GM20431 (cell line): ENCODE measurements around the gene MATN4.

ENCODE experiments used
- in situ Hi-C: fragments of 300-500 bp; cut with MseI, MboI; formaldehyde crosslinking; loops from one replicate; pipeline ENCODE4 v1.15.0; 2020; ENCODE audit warnings: low sequenced_read_pairs; ENCODE audit not compliant: unreplicated experiment

MATN4 gene

DNA sequence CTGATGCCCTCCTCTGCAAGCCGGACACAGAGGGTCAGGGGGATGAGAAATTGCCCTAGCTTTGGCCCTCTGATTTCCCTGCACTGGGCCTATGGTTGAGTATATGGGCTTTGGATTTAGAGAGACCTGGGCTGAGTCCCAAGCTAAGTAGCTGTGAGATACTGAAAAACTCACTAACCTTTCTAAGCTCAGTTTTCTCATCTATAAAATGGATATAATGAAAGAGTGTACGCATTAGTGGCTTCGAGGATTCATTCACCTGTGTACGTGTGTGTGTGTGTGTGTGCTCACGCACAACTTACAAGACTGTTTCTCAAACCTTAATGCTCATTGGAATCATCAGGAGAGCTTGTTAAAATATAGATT lies 14.1 kb downstream of the MATN4 start:
- in situ Hi-C loops, result loop anchor here (25.0 kb wide), 1 partner anchor 182 kb away; the partner anchor contains the start of genes KCNS1, WFDC12 and WFDC5

DNA sequence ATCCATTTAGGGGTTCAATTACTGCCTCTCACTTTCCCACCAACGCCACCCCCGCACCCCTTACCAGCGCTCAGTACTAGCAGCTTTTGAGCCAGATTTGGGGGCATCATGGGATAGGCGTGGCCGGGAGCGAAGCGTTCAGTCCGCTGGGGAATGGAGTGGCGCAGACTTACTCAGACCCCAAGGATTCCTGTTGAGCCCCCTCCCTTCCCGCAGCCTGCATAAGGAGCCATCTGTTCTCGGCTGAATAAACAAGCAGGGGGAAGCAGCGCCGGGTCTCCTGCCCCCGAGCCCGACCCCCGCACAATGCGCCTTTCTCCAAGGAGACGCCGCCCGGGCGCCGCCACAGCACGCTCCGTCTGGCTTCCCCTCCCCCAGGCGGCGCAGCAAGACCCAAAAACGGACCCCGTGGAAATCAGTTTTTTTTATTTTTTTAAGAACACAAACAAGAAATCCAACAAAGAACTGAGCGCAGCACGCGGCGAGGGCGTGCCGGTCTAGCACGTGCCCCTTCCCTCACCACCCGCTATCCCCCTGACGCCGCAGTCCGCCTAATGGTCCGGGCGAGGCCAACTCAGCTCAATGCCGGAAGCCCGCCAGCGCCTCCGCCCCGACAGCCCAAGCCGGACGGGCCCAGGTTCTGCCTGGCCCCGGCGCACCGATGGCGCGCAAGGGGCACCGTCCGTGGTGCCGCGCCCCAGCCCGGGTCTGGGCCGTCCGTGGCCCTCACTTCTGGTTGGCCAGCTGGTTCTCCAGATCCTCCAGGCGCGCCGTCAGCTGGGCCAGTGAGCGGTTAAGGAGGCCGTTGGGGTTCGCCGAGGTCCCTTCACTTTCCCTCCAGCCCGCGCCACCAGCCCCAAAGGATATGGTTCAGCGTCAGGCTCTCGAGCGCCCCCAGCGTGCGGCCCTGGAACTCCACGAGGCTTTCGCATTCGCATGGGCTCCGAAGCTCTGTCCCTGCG lies 14.8 kb downstream of the MATN4 start:
- in situ Hi-C loops, result loop anchor here (25.0 kb wide), 1 partner anchor 181 kb away; the partner anchor contains the start of genes KCNS1, WFDC12 and WFDC5

DNA sequence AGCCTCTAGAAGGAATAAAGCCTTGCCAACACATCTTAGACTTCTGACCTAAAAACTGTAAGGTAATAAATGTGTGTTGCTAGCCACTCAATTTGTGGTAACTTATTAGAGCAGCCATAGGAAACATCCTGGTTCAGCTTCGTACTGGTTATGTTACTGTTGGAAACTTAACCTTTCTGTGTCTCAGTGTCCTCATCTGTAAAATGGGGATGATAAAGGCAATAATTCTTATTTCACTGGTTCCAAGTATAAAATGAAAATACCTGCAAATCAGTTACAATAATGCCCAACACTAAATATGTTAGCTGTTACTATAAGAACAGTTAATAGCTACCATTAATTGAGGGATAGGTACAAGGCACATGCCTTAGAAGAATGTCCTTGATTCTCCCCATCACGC lies 15.8 kb downstream of the MATN4 start:
- in situ Hi-C loops, result loop anchor here (25.0 kb wide), 1 partner anchor 180 kb away; the partner anchor contains the start of genes KCNS1, WFDC12 and WFDC5

DNA sequence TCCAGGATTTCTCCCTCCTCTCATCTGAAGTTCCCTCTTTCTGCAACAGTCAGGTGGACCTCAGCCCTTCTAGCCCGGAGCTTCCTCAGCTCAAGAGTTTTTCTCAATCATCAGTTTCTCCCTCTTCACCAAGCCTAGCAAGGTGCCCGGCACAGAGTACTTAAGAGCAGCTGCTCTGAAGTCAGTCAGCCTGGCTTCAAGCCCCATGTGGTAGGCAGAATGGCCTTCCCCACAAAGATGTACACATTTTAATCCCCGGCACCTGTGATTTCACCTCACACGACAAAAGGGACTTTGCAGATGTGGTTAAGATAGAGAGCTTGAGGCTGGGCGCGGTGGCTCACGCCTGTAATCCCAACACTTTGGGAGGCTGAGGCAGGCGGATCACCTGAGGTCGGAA lies 16.6 kb downstream of the MATN4 start:
- in situ Hi-C loops, result loop anchor here (25.0 kb wide), 1 partner anchor 179 kb away; the partner anchor contains the start of genes KCNS1, WFDC12 and WFDC5

DNA sequence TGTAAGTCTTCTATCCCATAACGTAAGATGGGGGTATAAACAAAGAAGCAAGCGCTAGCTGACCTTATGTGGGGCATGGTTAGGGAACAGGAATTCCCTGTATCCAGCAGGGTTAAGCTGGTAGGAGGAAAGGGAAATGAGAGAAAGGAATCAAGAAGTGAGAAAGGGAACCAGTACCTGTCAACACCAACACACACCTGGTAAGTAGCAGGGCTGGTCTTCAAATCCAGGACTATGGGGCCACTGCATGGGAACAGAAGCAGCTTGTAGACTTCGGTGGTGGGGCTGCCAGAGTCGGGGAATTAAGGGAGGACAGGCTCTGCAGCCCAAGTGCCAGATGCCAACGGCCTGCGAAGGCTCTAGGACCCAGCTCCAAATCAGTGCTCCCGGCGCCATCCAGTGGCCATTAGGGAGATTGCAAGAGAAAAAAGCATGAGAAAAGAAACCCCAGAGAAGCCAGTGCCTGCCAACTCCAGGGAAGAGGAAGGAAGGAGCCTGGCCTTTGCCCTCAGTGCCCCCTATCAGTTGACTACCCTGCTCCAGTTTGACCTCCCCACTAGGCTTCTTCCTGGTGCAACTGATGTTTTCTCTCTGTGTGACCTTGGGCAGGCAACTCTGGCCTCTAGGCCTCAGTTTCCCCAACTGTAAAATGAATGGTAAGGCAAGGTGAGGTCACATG lies 17.3 kb downstream of the MATN4 start:
- in situ Hi-C loops, result loop anchor here (25.0 kb wide), 1 partner anchor 179 kb away; the partner anchor contains the start of genes KCNS1, WFDC12 and WFDC5

DNA sequence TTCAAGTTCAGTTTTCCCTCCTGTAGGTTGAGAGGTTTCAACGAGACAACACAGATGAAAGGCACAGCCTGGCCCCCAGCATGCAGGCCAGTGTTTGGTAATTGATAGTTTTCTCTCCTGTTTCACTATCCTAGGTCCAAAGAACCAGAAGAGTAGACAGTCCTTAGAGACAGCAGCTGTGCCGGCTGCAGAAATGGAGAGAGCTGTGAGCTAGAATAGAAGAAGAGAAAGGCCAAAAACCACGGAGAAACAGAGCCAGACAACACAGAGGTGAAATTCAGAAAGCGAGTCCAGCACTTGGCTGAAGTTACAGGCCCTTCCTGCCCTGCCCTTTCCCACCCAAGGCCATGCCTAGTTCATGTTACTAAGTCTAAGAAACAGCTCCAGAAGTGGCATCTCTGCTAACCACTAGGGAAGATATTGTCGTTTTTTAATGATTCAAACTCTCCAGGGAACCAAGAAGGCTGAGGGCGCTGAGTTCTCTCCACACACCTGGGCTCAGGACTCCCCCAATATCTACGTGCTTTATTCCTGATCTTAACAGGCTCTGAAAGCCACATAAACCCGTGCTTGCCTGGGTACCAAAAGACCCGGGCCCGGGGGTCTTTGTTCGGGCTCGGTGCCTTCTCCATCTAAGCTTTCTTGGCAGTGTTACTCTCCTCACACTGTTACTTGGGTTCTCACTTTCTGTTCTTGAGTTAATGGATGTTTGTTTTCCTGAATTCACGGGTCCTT lies 18.0 kb downstream of the MATN4 start:
- in situ Hi-C loops, result loop anchor here (25.0 kb wide), 1 partner anchor 178 kb away; the partner anchor contains the start of genes KCNS1, WFDC12 and WFDC5

DNA sequence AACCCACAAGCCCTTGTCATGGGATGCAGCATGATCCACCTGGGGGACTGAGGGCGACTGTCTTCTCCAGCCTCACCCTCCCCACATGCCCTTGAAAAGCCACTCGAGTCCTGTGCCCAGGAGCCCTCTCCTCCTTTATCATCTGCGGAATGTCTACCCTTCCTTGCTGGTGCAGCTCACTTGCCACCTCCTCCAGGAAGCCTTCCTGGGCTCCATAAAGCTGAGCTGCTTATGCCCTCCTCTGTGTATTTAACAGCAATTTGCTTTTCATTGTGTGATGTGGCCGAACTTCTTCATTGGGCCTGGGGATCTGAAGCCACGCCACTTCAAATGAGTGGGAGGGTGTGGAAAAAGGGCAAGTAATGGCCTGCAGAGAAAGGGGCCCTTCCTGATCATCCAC lies 19.2 kb downstream of the MATN4 start:
- in situ Hi-C loops, result loop anchor here (25.0 kb wide), 1 partner anchor 177 kb away; the partner anchor contains the start of genes KCNS1, WFDC12 and WFDC5

DNA sequence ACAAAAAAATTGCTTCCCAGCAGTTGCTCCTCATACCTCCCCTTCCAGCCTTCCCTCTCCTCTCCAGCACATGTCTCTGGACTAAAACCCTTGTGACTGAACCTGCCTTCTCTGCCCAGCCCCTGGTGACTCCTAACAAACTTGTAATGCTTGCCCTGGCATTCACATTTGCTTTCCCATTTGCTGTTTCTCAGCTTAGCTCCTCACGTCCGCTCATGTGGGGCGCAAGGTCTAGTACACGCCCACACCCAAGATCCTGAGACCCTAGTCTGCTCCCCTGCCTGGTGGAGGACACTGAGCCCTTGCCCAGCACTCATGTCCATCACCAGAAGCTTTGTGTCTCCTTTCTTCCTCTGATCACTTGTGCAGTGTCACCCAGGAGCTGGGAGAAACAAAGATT lies 19.7 kb downstream of the MATN4 start:
- in situ Hi-C loops, result loop anchor here (25.0 kb wide), 1 partner anchor 176 kb away; the partner anchor contains the start of genes KCNS1, WFDC12 and WFDC5

DNA sequence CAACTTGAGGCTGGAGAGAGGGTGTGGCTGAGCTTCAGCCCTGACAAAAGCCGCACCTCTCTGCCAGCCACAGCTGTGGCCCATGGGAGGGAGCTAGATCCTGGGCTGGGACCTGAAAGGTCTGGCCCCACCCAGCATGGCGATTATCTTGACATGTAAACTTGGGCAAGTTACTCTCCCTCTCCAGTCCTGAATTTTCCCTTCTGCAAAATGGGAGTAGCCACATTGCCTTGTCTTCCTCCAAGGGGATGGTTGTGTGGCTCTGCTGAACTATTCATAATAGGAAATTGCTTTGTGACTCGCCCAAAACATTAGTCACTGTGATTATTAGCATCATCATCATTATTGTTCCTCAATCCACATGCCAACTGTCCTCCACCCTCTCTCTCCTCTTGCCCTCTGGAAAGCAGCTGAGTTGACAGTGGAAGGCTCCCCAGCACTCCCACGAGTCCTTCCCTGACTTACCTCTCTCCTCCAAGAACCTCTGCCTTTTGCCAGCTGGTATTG lies 24.5 kb downstream of the MATN4 start:
- in situ Hi-C loops, result loop anchor here (25.0 kb wide), 1 partner anchor 171 kb away; the partner anchor contains the start of genes KCNS1, WFDC12 and WFDC5

DNA sequence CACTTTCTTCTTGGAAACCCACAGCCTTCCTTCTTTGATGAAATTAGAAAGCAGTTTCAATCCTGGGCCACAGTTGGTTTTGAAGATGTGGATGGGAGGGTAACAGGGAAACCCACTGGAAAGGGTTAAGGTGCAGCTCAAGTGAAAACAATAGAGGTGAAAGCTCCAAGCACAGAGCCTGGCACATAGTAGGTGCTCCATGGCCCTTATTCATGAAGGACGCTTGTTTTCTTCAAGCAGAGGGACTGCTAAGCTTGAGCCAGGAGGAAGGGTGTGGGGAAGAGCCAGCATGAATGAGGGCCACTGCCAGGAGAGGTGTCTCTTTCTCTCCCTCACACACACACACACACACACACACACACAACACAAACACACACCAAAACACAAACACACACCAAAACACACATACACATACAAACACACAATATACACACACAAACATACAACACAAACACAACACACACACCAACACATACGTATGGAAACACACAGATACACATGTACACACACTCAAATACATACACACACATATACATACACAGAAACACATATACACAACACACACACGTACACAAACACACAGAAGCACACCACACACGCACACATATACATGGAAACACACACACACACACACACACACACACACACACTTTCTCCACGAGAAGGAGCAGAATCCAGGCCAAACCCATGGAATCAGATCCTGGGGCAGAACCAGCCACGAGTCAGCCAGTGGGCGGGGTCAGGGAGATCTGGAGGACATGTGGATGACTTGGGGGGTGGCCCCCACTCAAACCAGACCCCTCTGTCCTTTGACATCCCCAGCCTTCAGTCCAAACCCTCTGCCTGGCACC lies 25.2 kb downstream of the MATN4 start:
- in situ Hi-C loops, result loop anchor here (25.0 kb wide), 1 partner anchor 171 kb away; the partner anchor contains the start of genes KCNS1, WFDC12 and WFDC5

DNA sequence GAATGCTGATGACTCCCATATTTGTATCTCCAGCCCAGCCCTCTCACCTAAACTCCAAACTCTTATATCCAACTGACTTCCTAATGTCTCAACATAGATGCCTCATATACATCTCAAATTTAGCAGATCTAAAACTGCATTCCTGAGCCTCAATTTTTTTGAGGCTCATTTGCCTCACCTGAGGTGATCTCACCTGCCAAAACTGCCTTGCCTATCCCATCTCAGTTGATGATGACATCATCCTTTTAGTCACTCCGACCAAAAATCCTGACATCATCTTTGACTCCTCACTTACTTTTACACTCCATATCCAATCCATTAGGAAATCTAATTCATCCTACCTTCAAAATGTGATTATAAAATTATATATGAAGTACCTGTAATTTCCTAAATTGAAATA lies 28.1 kb downstream of the MATN4 start:
- in situ Hi-C loops, result loop anchor here (25.0 kb wide), 1 partner anchor 168 kb away; the partner anchor contains the start of genes KCNS1, WFDC12 and WFDC5

DNA sequence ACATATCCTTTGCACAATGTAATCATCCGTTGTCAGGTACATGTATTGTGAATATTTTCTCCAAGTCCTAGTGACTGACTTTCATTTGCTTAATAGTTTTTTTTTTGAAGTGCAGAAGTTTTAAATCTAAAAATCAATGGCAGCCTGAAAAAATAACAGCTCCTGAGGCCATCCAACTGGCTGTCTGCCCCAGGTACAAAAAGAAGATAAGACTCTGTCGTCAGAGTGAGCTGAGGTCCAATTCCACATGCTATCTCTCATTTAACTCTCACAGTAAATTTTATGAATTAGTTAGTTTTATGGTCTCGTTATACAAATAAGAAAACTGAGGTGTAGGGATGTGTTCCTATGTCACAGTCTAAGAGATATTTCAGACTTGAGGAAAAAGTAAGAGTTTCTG lies 32.8 kb downstream of the MATN4 start:
- in situ Hi-C loops, result loop anchor here (25.0 kb wide), 1 partner anchor 163 kb away; the partner anchor contains the start of genes KCNS1, WFDC12 and WFDC5

DNA sequence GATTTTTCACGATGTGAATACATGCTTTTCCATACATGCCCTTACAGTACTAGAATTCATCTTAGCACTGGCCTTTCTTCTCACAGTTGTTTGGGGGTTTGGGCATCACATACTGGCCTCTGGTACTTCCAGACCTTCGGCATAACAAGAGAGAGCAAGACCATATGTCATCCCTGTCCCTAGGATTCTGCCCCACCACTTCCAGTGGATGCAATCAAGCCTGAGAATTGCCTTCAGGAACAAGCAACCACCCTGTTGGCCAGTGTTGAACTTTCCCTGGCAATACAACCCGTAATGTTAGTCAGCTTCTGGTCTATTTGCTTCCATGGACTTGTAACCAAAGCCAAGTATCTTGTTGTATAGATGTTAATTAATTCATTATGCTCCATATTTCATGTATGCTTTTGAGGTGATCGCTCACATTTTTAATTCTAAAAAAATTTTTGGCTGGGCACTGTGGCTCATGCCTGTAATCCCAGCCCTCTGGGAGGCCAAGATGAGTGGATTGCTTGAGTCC lies 38.3 kb downstream of the MATN4 start:
- in situ Hi-C loops, result no loop called here

DNA sequence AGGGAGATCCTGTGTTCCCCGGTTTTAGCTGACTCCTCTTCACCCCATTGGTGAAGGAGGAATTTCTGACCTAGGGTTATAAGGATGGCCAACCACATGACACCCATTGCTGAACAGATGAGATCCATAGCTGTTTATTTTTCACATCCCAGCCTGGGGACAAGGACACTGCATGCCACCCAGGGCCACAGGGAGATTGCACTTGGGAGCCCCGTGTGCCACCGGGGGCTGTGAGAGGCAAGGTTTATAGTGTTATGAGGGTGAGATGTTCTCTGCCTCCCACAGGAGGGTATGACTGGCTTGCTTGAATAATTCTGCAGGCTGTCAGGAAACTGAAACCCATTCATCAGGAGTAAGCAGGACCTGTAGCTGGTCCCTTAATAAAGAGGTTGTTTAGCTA lies 39.0 kb downstream of the MATN4 start:
- in situ Hi-C loops, result no loop called here

DNA sequence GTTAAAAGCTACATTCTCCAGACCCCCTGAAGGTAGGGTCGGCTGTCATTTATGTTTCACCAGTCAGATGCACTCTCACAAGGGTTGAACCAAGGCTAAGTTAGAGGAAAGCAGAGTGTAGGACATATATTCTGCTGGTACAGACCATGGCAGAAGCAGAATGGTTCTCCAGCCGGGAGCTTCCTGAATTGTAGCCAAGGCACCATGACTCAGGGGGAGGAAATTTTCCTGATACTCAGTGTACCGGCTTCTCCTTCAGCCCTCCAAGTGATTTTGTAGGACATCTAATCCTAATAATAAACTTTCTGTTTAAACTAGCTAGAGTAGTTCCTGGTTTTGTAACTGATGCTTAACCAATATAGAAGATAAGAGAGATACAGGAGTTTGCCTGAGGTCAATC lies 39.6 kb downstream of the MATN4 start:
- in situ Hi-C loops, result no loop called here

DNA sequence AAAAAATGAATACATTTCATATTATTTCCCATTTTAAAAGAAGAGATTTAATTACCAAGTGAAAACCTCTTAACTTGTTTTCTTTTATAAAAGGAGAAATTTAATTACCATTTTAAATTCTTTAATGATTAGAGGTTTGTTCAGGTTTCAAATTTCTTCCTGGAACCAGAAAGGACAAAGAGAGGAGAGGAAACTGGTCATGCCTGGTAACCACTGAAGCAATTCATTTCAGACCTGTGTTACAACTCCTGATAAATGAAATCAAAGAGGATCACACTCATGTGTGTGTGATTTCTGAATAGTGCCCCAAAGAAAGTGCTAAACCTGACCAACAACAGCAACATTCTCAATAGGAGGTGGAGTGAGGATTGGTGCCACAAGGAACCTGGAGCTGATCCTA lies 41.1 kb downstream of the MATN4 start:
- in situ Hi-C loops, result no loop called here

DNA sequence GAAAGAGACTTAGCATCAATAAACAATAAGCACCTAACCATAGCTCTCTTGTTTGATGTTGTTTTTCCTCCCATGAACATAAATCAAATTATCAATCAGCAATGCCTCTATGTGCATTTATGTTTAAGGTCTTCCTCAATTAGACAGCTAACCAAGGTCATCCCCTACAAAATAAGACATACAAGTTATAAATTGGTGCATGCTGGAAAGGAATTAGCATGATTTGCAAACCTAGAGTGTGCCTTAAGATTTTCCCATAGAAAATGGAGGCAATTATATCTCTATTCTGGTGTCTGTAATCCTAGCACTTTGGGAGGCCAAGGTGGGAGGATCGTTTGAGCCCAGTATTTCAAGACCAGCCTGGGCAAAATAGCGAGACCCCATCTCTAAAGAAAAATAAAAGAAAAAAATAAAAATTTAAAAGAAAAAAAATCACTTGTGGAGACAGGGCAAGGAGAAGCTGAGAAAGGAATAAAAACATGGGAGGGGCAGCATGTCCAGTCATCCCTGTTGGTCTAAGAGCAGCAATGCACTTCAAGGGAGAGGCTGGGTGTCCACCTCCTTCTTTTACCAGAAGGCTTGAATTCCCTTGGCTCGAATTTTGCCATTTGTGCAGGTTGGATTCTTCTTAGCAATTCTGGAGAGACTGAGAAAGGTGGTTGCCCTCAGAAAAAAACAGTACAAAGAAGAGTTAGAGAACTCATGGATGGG lies 44.4 kb downstream of the MATN4 start:
- in situ Hi-C loops, result no loop called here

DNA sequence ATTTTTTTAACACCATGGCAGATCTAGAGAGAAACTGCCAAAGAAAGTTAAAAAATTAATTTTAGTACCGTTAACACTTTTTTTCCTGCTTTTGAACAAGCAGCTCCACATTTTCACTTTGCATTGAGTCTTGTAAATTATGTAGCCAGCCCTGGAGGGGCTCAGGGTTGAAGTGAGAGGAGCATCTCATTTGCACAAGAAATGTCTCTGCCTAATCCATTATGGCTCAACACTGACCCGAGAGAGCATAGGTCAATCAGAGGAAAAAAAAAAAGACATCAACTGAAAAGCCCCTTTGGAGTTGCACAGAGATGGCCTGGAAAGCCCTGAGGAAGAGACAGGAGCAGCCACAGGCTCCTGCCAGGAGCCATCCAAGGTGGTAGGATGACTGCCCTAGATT lies 49.4 kb downstream of the MATN4 start:
- in situ Hi-C loops, result no loop called here
